HG02759 (cell line): ENCODE data around the gene DNMT3L.
"Not testable (repeated sequence)": the region's sequence is repeated elsewhere in the genome, so short reads cannot be mapped to it uniquely, and the experiment has no call there.

Experiments used
- ATAC-seq: cut with Tn5 transposase; IDR thresholded peaks from one replicate; pipeline ENCODE4 v1.9.1; 2021; ENCODE audit warnings: mild to moderate bottlenecking, moderate library complexity; ENCODE audit not compliant: unreplicated experiment

DNMT3L gene

GRCh38 chr21:44261675-44262295, at the start of gene DNMT3L:
Gene DNMT3L (minus strand): TSS chr21:44261897. CDS start chr21:44261259, 638 bp downstream.
- ATAC-seq: no peak

GRCh38 chr21:44310628-44311507, 49.2 kb upstream of the DNMT3L start:
- ATAC-seq: no peak

DNA sequence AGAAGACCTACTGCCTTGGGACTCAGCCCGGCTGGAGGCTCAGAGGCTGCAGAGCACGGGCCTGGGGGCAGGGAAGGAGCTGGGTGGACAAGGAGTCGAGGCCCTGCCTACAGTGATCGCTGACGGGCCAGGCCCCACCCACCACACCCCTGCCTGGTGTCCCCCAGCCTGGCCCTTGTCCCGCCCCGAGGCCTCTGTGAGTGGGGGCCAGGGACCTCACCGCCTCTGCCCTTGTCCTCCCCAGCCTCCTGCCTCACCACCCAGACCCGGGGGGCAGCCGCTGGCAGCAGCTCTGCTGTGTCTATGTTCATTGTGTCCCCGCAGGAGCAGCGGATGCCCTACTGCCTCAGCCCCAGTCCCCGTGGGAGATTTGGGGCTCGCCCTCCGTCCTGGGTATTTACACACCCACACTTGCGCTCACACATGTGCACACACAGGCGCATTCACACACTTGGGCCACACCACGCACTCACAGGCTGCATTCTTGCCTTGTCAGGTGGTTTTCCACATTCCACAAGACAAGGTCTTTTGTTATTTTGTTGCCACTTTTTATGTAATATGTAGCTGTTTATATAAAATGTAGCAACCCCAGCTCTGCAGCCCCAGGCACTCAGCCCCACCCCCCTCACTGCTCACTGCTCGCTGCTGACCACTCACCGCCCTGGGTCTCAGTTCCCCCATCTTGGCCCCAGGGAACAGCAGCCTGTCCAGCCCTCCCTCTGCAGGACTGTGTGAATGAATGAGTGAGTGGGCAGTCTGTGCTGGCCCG, 45.4 kb upstream of the DNMT3L start:
- ATAC-seq: no peak

DNA sequence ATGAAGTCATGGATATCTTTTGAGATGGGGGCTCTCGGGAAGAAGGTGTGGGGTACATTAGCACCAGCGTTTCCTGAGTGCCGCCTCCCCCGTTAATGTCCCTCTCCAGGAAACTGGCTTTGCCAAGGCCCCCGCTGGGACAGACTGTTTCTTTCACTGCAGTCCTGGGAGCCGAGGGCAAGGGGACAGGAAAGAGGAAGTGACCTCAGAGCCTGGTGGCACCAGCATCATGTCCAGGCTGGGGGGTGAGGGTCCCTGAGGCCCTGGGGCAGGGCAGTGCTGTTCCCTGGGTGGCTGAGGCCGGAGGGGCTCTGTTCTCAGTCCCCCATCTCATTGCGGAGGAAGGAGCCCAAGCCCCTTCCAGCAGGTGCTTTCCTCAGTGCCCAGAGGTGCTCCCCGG, 44.0 kb upstream of the DNMT3L start:
- no peak for ATAC-seq

- no peak for ATAC-seq
Measured at GRCh38 chr21:44304877-44305293, 43.2 kb upstream of the DNMT3L start.

DNA sequence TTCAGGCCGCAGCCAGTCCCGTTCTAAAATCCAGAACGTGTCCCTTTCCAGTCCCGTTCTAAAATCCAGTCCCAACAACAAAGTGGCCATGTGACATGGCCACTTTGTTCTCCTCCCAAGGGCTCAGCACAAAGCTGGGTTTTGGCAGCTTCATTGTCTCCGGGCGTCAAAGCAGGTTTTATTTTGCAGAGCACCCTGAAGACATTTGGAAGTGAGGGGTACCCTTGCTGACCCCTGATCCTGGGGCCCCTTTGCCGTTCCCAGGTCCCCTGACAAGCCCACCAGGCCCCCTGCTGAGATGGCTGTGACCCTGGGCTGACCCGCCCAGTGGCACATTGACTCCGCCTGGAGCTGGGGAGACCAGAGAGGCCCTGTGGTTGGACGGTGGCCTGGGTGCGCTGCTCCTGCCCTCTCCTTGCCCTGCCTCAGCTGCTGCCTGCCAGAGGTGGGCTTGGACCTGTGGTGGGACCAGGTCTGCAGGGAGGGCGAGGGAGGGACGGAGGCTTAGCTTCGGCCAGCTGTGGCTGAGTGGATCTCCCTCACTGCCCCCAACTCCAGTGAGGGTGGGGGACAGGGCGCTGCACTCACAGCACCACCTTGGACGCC, 42.4 kb upstream of the DNMT3L start:
- ATAC-seq: no peak

DNA sequence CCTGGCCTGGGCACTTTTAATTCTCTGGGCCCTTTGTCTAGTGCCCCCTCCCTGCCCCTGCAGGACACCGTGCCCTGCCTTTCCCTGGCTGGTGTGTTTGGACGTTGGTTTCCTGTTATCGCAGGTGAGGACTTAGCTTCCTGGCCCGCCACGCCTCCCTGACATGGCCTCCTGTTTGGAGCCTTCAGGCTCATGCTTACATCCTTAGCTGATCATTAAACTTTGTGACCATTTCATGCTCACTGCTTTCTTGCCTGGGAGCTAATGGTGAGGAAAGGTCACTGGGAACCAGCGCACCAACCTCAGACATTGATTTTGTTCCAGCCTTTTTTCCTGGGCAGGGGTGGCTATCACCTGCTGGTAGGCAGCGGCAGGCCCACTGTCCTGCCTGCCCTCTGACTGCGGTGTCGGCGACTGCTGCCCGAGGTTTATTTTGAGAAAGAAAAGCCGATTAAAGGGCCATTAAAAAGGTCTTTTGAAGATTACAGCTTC, 41.8 kb upstream of the DNMT3L start:
- no peak for ATAC-seq

- not testable (repeated sequence) for ATAC-seq
Measured at GRCh38 chr21:44302573-44303401, 41.1 kb upstream of the DNMT3L start.

GRCh38 chr21:44301961-44302406, 40.3 kb upstream of the DNMT3L start:
- ATAC-seq: no peak

- no peak for ATAC-seq
Measured at GRCh38 chr21:44301141-44301540, 39.4 kb upstream of the DNMT3L start.

- peak; percentile 30 for ATAC-seq
Measured at GRCh38 chr21:44300262-44300959, 38.7 kb upstream of the DNMT3L start.

DNA sequence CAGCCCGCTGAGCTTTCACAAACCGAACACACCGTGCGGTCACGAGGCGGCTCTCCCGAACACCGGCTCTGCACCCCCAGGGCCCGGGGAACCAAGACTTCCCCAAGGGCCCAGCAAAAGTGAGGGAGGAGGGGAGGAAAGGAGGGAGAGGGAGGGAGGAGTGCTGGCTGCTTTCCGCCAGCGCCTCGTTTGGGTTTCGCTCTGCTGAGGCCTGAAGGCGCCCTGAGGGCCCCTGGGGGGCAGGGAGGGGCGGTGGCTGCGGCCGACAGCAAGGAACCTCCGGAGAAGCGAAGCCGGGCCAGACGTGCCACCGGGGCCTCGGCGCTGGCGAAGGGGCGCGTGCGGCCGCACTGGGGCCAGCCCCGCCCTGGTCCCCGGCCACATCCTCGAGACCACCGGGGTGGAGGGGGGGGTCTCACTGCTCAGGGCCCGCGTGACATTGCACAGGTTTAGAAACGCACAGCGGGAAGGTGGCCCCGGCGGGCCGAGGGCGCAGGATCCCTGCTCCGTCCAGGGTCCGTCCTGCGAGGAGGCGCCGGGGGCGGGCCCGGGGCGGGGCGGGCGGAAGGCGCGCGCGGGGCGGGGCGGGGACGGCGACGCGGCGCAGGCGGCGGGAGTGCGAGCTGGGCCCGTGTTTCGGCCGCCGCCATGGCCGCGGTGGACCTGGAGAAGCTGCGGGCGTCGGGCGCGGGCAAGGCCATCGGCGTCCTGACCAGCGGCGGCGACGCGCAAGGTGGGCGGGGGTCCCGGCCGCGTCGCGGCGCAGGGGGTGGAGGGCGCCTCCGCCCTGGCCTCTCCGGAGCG, 38.0 kb upstream of the DNMT3L start, which contains the start of gene PFKL:
Gene PFKL, plus strand, starts transcription at position 596 of the 804 bp plus-strand sequence. Its CDS starts 53 bp downstream, at position 649.
- peak; percentile 70 for ATAC-seq

DNA sequence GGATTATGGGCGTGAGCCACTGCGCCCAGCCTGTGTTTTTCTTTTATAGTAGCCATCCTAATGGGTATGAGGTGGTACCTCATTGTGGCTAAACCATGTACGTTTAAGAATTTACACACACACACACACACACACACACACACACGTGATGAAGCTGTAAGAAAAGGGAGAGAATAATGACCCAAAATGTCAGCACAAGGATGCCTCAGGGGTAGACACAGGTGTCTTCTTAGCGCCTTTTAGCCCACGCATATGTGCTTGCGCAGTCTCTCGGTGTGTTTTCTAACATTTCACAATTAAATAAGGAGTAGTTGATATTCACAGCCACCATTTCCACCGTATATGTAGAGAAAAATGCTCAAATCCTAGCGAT, 37.4 kb upstream of the DNMT3L start:
- ATAC-seq: no peak

DNA sequence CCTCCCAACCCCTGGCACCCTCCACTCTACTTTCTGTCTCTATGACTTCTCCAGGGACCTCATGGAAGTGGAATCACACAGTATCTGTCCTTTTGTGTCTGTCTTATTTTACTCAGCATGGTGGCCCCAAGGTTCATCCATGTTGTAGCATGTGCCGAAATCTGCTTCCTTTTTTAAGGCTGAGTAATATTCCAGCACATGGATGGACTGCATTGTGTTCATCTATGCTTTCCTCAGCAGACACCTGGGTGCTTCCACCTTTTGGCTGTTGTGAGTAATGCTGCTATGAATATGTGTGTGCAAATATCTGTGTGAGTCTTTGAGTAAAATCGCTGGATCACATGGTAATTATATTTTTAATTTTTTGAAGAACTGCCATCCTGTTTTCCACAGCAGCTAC, 36.6 kb upstream of the DNMT3L start:
- no peak for ATAC-seq

GRCh38 chr21:44297525-44298290, 36.0 kb upstream of the DNMT3L start:
- no peak for ATAC-seq

DNA sequence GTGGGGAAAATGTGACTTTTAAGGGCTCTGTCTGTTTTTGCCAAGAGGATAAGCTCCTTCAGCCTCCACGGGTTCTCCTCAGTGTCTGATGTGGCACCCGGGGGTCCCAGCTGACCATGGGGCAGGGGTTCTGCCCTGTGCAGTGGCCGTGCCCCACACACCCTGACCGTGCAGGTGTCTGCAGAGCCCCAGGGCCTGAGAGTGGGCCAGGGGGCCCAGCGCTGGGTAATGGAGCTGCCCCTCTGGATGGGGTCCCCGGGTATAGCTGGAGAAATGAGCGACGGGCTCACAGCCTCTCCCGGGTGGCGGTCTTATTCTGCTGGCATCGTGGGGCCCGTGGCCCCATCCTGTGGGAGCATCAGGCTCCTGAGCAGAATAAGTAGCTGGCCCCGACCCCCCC, 35.2 kb upstream of the DNMT3L start:
- no peak for ATAC-seq

DNA sequence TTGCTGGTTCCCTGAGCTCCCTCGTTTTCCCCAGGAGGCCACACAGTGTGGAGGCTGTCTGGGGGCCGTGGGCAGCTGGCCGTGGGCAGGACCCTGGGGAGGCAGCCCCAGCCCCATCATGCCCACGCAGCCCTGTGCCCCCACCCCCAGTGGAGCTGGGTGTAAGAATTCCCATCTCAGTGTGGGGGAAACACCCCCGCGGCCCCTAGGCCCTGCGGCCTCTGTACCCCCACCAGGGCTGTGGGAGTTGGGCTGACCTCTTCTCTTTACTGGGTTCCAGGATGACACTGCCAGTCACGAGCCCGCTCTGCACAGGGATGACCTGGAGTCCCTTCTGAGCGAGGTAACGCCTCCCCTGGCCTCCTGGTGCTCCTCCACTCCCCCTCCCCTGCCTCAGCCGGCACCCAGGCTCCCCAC, 34.4 kb upstream of the DNMT3L start:
- no peak for ATAC-seq

DNA sequence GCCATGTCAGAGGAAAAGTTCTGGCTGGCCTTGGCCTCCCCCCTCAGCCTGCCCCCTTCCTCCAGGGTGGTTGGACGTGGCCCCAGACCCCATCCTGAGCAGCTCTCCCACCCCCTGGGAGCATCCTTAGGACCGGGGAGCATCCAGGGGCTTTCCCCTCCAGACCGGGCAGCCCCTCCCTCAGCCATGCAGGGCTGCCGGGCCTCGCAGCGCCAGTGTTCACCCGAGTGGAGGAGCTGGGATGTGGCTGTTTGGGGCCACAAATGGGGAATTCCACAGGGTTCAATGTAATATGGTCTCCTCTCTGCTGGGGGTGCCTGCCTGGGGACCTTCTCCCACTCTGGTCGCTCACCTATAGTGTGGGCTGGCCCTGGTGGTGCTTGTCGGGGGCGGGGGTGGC, 33.9 kb upstream of the DNMT3L start:
- no peak for ATAC-seq
